PC-3 (cell line): ENCODE measurements around the gene ADCYAP1R1. TPM values are rescaled to one million over a fixed set of nuclear protein-coding genes. Genes with fewer than 3 reads are reported as not detected.

Experiments
- ATAC-seq: fragments of 200-7000 bp; cut with Tn5 transposase; 2 replicates; pipeline ENCODE4 v1.9.1; 2020; ENCODE audit warnings: mild to moderate bottlenecking, moderate library complexity
- BruUV-seq: library from RNA; stranded (reverse); fragments of 400-500 nt; replicated peaks from 2 replicates; lab custom pipeline; 2021; lab: Mats Ljungman, UMichigan
- CTCF ChIA-PET: fragments of 300-600 bp; sonication (Branson Sonifier 250); formaldehyde crosslinking; loops from one replicate; lab custom pipeline; 2022; ENCODE audit warnings: antibody characterized with exemption; lab: Charles Lee
- POLR2A ChIA-PET: fragments of 300-600 bp; sonication (Branson Sonifier 250); formaldehyde crosslinking; loops from one replicate; lab custom pipeline; 2022; ENCODE audit warnings: antibody characterized with exemption; ENCODE audit not compliant: unreplicated experiment; lab: Charles Lee
- DNase-seq: peaks from one replicate; pipeline ENCODE4 v3.0.0-alpha.2; 2015
- H2AFZ ChIP-seq: fragments of 300-600 bp; sonication (generic); 2 replicates; pipeline ENCODE4 v1.6.0; 2016; ENCODE audit warnings: antibody characterized with exemption, low read length
- H3F3A ChIP-seq: fragments of 300-600 bp; sonication (generic); one replicate; pipeline ENCODE4 v1.6.0; 2017; ENCODE audit warnings: antibody characterized with exemption, low read length, control low read depth, mild to moderate bottlenecking; ENCODE audit not compliant: unreplicated experiment
- H3K27ac ChIP-seq: fragments of 300-600 bp; sonication (generic); 2 replicates; pipeline ENCODE4 v1.5.1; 2016; ENCODE audit warnings: mild to moderate bottlenecking, low read length
- H3K27me3 ChIP-seq: fragments of 300-600 bp; sonication (generic); 2 replicates; pipeline ENCODE4 v1.6.1; 2016; ENCODE audit warnings: low read length, mixed read lengths
- H3K36me3 ChIP-seq: fragments of 300-600 bp; sonication (generic); 2 replicates; pipeline ENCODE4 v1.6.1; 2016; ENCODE audit warnings: low read depth, mixed run types, low read length, mixed read lengths
- H3K4me1 ChIP-seq: fragments of 300-600 bp; sonication (generic); 2 replicates; pipeline ENCODE4 v1.5.1; 2016; ENCODE audit warnings: low read length; ENCODE audit not compliant: insufficient read depth
- H3K4me2 ChIP-seq: fragments of 300-600 bp; sonication (generic); 2 replicates; pipeline ENCODE4 v1.6.0; 2016; ENCODE audit warnings: low read length
- H3K4me3 ChIP-seq: fragments of 300-600 bp; sonication (generic); 2 replicates; pipeline ENCODE4 v1.5.1; 2016; ENCODE audit warnings: mild to moderate bottlenecking, low read length, mixed read lengths
- H3K79me2 ChIP-seq: fragments of 300-600 bp; sonication (generic); 2 replicates; pipeline ENCODE4 v1.6.1; 2017; ENCODE audit warnings: low read length, mixed read lengths
- H3K9ac ChIP-seq: fragments of 300-600 bp; sonication (generic); 2 replicates; pipeline ENCODE4 v1.6.0; 2016; ENCODE audit warnings: mild to moderate bottlenecking, low read length
- H3K9me2 ChIP-seq: fragments of 300-600 bp; sonication (generic); replicated peaks from 2 replicates; pipeline ENCODE4 v1.6.1; 2016; ENCODE audit warnings: mixed run types, low read length, mixed read lengths
- H3K9me3 ChIP-seq: fragments of 300-600 bp; sonication (generic); 2 replicates; pipeline ENCODE4 v1.6.1; 2016; ENCODE audit warnings: low read length, mixed read lengths
- H4K20me1 ChIP-seq: fragments of 300-600 bp; sonication (generic); 2 replicates; pipeline ENCODE4 v1.6.1; 2016; ENCODE audit warnings: low read length, mixed read lengths
- CTCF ChIP-seq: fragments of 300-600 bp; sonication (generic); conservative IDR thresholded peaks from 2 replicates; pipeline ENCODE4 v1.5.1; 2017; ENCODE audit warnings: antibody characterized with exemption, low read depth, mild to moderate bottlenecking, low read length
- EZH2 ChIP-seq: fragments of 300-600 bp; sonication (generic); IDR thresholded peaks from one replicate; pipeline ENCODE4 v1.6.1; 2017; ENCODE audit warnings: antibody characterized with exemption, mild to moderate bottlenecking, low read length; ENCODE audit not compliant: unreplicated experiment
- EZH2phosphoT487 ChIP-seq: fragments of 300-600 bp; sonication (generic); IDR thresholded peaks from 2 replicates; pipeline ENCODE4 v1.6.1; 2018; ENCODE audit warnings: mild to moderate bottlenecking, antibody characterized with exemption, low read length, borderline replicate concordance
- intact Hi-C: fragments of 100-400 bp; cut with micrococcal nuclease; formaldehyde crosslinking; loops from 2 replicates; pipeline ENCODE4 v1.9.0; 2023
- total RNA-seq: library from RNA; depleted of rRNA; stranded (reverse); fragments of >200 nt; gene quantifications from 2 replicates; pipeline ENCODE4 v1.2.3, GENCODE V29; 2014

Gene ADCYAP1R1
- total RNA-seq, 1 experiment from 2014 or later, result not detected

- intact Hi-C loops, result no loop called here
Observed at GRCh38 chr7:31007634-31008033, 44.5 kb upstream of the ADCYAP1R1 start.

DNA sequence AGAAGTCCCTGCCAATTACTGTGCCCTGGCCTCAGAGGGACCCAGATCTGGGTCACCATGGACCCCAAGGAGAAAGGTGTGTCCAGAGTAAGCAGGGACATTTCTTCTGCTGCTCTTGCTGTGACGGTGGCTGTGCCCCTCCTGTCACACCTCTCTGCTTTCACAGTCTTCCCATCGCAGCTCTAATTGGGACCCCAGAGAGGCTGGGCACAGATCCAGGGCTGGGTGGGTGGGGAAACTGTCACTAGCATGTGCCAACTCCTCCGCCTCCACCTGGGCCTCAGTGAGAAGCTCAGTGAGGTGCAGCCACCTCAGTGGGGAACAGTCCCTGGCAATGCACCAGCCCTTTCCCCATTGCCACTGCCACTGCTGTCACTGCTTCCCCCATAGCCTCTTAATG is 37.3 kb upstream of the ADCYAP1R1 start:
- DNase-seq, result no peak
- BruUV-seq, result no TSS peak
- no peaks in the 10 kb centered on the region for H3K4me1 ChIP-seq
- no peak overlapping the region for H3K4me2 ChIP-seq
- H3K4me3 ChIP-seq, result no peak overlapping the region
- no peak for ATAC-seq
- ChIA-PET POLR2A (no interaction called here), CTCF (no interaction called here)
- H3K9me3 ChIP-seq, result no peaks in the 10 kb centered on the region
- no peak overlapping the region for H2AFZ ChIP-seq
- no peaks in the 10 kb centered on the region for H4K20me1 ChIP-seq
- TF ChIP-seq EZH2phosphoT487 (no peak), CTCF (no peak), EZH2 (no peak)
- intact Hi-C loops, result no loop called here
- no peaks in the 10 kb centered on the region for H3K79me2 ChIP-seq
- no peaks in the 10 kb centered on the region for H3K36me3 ChIP-seq
- no peaks in the 10 kb centered on the region for H3K9me2 ChIP-seq
- H3K27ac ChIP-seq, result no peak overlapping the region
- no peaks in the 10 kb centered on the region for H3F3A ChIP-seq
- no peak overlapping the region for H3K9ac ChIP-seq
- H3K27me3 ChIP-seq, result peaks cover 31% of the 10 kb centered on the region

More at GRCh38 chr7:31007634-31008033, 44.5 kb upstream of the ADCYAP1R1 start:
- no TSS peak for BruUV-seq
- ChIA-PET POLR2A (no interaction called here), CTCF (no interaction called here)
- H3K4me2 ChIP-seq, result no peak overlapping the region
- no peaks in the 10 kb centered on the region for H3K36me3 ChIP-seq
- no peaks in the 10 kb centered on the region for H3K9me3 ChIP-seq
- no peak overlapping the region for H3K27ac ChIP-seq
- H4K20me1 ChIP-seq, result no peaks in the 10 kb centered on the region
- DNase-seq (no peak), ATAC-seq (no peak)
- no peaks in the 10 kb centered on the region for H3K4me1 ChIP-seq
- no peaks in the 10 kb centered on the region for H3F3A ChIP-seq
- H3K27me3 ChIP-seq, result peaks cover 59% of the 10 kb centered on the region
- H3K79me2 ChIP-seq, result no peaks in the 10 kb centered on the region
- H3K4me3 ChIP-seq, result no peak overlapping the region
- no peak overlapping the region for H2AFZ ChIP-seq
- TF ChIP-seq EZH2, result no peak
- no peak for TF ChIP-seq EZH2phosphoT487
- H3K9ac ChIP-seq, result no peak overlapping the region
- H3K9me2 ChIP-seq, result no peaks in the 10 kb centered on the region

- H3K27ac ChIP-seq, result no peak overlapping the region
- H3K27me3 ChIP-seq, result peaks cover 22% of the 10 kb centered on the region; the same call in 1 of the 2 replicates
- no peak overlapping the region for H3K9ac ChIP-seq
- ChIA-PET POLR2A (no interaction called here), CTCF (no interaction called here)
- H3K4me3 ChIP-seq, result no peak overlapping the region
- no peaks in the 10 kb centered on the region for H3F3A ChIP-seq
- TF ChIP-seq EZH2phosphoT487 (no peak), CTCF (no peak), EZH2 (no peak)
- H3K79me2 ChIP-seq, result no peaks in the 10 kb centered on the region
- BruUV-seq, result no TSS peak
- ATAC-seq (no peak), DNase-seq (no peak)
- H3K4me1 ChIP-seq, result no peaks in the 10 kb centered on the region
- no peak overlapping the region for H2AFZ ChIP-seq
- H4K20me1 ChIP-seq, result no peaks in the 10 kb centered on the region
- no peaks in the 10 kb centered on the region for H3K9me2 ChIP-seq
- H3K9me3 ChIP-seq, result no peaks in the 10 kb centered on the region
- no peaks in the 10 kb centered on the region for H3K36me3 ChIP-seq
- no peak overlapping the region for H3K4me2 ChIP-seq
- intact Hi-C loops, result no loop called here
Observed at GRCh38 chr7:31017032-31017675, 35.0 kb upstream of the ADCYAP1R1 start.
